IMR-90 (cell line): ENCODE measurements around the gene PRDM10. TPM values are rescaled to one million over a fixed set of nuclear protein-coding genes. Genes with fewer than 3 reads are reported as not detected.

ENCODE experiments used
- ATAC-seq: fragments of 200-7000 bp; cut with Tn5 transposase; 2 replicates; pipeline ENCODE4 v1.9.1; 2020; ENCODE audit warnings: low read depth, mild to moderate bottlenecking, moderate library complexity
- BruUV-seq: library from RNA; stranded (reverse); fragments of 400-500 nt; replicated peaks from 2 replicates; lab custom pipeline; 2021; lab: Mats Ljungman, UMichigan
- CTCF ChIA-PET: fragments of 300-600 bp; formaldehyde crosslinking; extraction: SDS; loops from one replicate; lab custom pipeline; 2021; ENCODE audit warnings: antibody characterized with exemption; lab: Yijun Ruan, JAX
- POLR2A ChIA-PET: fragments of 300-600 bp; sonication (Branson Sonifier 250); formaldehyde crosslinking; loops from one replicate; lab custom pipeline; 2022; ENCODE audit warnings: antibody characterized with exemption; ENCODE audit not compliant: unreplicated experiment; lab: Charles Lee
- DNase-seq: peaks from one replicate; pipeline ENCODE4 v3.0.0; 2013
- H2AFZ ChIP-seq: replicated peaks from 2 replicates; pipeline ENCODE3; 2013; ENCODE audit warnings: low read length, mild to moderate bottlenecking; ENCODE audit not compliant: poor library complexity
- H2AK5ac ChIP-seq: 2 replicates; pipeline ENCODE4 v1.6.1; 2013; ENCODE audit warnings: low read depth, low read length, inconsistent platforms
- H2AK9ac ChIP-seq: replicated peaks from 2 replicates; pipeline ENCODE3; 2013; ENCODE audit warnings: mild to moderate bottlenecking, low read depth, low read length, moderate library complexity; ENCODE audit not compliant: poor library complexity
- H2BK120ac ChIP-seq: 2 replicates; pipeline ENCODE4 v1.6.1; 2013; ENCODE audit warnings: low read depth, low read length, inconsistent platforms
- H2BK15ac ChIP-seq: 3 replicates; pipeline ENCODE4 v1.6.1; 2013; ENCODE audit warnings: low read depth, low read length, inconsistent platforms
- H2BK20ac ChIP-seq: 2 replicates; pipeline ENCODE4 v1.6.1; 2013; ENCODE audit warnings: low read depth, mild to moderate bottlenecking, inconsistent platforms, low read length, moderate library complexity
- H2BK5ac ChIP-seq: 2 replicates; pipeline ENCODE4 v1.6.1; 2013; ENCODE audit warnings: mild to moderate bottlenecking, low read depth, low read length, inconsistent platforms; ENCODE audit not compliant: poor library complexity, severe bottlenecking
- H3K14ac ChIP-seq: replicated peaks from 2 replicates; pipeline ENCODE4 v1.6.1; 2013; ENCODE audit warnings: low read depth, low read length, inconsistent platforms
- H3K18ac ChIP-seq: 2 replicates; pipeline ENCODE4 v1.6.1; 2013; ENCODE audit warnings: low read depth, low read length, control low read depth
- H3K23ac ChIP-seq: 2 replicates; pipeline ENCODE4 v1.6.1; 2013; ENCODE audit warnings: low read depth, low read length, inconsistent platforms
- H3K27ac ChIP-seq: 2 replicates; pipeline ENCODE4 v1.5.1; 2013; ENCODE audit warnings: mild to moderate bottlenecking, control low read depth, low read length; ENCODE audit not compliant: insufficient read depth
- H3K27me3 ChIP-seq: 2 replicates; pipeline ENCODE4 v1.6.1; 2013; ENCODE audit warnings: low read length; ENCODE audit not compliant: control insufficient read depth, insufficient read depth
- H3K36me3 ChIP-seq: 2 replicates; pipeline ENCODE4 v1.6.1; 2013; ENCODE audit warnings: low read length, mixed read lengths; ENCODE audit not compliant: control insufficient read depth, insufficient read depth
- H3K4ac ChIP-seq: 2 replicates; pipeline ENCODE4 v1.6.1; 2013; ENCODE audit warnings: low read depth, low read length, inconsistent platforms
- H3K4me1 ChIP-seq: 2 replicates; pipeline ENCODE4 v1.6.1; 2013; ENCODE audit warnings: low read length, mixed read lengths; ENCODE audit not compliant: control insufficient read depth, insufficient read depth
- H3K4me2 ChIP-seq: 2 replicates; pipeline ENCODE4 v1.6.1; 2013; ENCODE audit warnings: low read depth, mild to moderate bottlenecking, control low read depth, low read length, moderate library complexity
- H3K4me3 ChIP-seq: 2 replicates; pipeline ENCODE4 v1.5.1; 2013; ENCODE audit warnings: low read depth, mild to moderate bottlenecking, control low read depth, low read length, moderate library complexity; ENCODE audit not compliant: insufficient read depth
- H3K56ac ChIP-seq: 2 replicates; pipeline ENCODE4 v1.6.1; 2013; ENCODE audit warnings: low read length, inconsistent platforms; ENCODE audit not compliant: insufficient read depth; ENCODE audit errors: extremely low read depth
- H3K79me1 ChIP-seq, 2 experiments: 2 replicates each; pipeline ENCODE4 v1.6.1; 2013; ENCODE audit warnings: low read length in 2 of 2, inconsistent platforms in 1 of 2, low read depth in 1 of 2
- H3K9ac ChIP-seq: 2 replicates; pipeline ENCODE4 v1.6.1; 2013; ENCODE audit warnings: low read depth, low read length, control low read depth
- H3K9me1 ChIP-seq: 2 replicates; pipeline ENCODE4 v1.6.1; 2013; ENCODE audit warnings: low read length, inconsistent platforms; ENCODE audit not compliant: insufficient read depth
- H3K9me3 ChIP-seq: 2 replicates; pipeline ENCODE4 v1.6.1; 2013; ENCODE audit warnings: low read length; ENCODE audit not compliant: control insufficient read depth, insufficient read depth
- H4K20me1 ChIP-seq: 2 replicates; pipeline ENCODE4 v1.6.1; 2013; ENCODE audit warnings: low read length, inconsistent platforms; ENCODE audit not compliant: insufficient read depth
- H4K5ac ChIP-seq: 2 replicates; pipeline ENCODE4 v1.6.1; 2013; ENCODE audit warnings: mild to moderate bottlenecking, low read depth, low read length, control low read depth
- H4K8ac ChIP-seq, 2 experiments: 2 replicates each; pipeline ENCODE4 v1.6.1; 2013; ENCODE audit warnings: low read depth in 2 of 2, low read length in 2 of 2, control low read depth in 1 of 2, inconsistent platforms in 1 of 2
- H4K91ac ChIP-seq: 2 replicates; pipeline ENCODE4 v1.6.1; 2013; ENCODE audit warnings: low read depth, low read length, inconsistent platforms; ENCODE audit not compliant: insufficient read depth
- BHLHE40 ChIP-seq: fragments of 150-350 bp; IDR thresholded peaks from 2 replicates; pipeline ENCODE4 v1.6.1; 2016; ENCODE audit warnings: mild to moderate bottlenecking, low read depth, low read length
- CEBPB ChIP-seq: IDR thresholded peaks from 2 replicates; pipeline ENCODE4 v1.6.1; 2012; ENCODE audit warnings: low read depth, low read length, improper control_type of control experiment
- CHD1 ChIP-seq: IDR thresholded peaks from 2 replicates; pipeline ENCODE4 v1.6.1; 2012; ENCODE audit warnings: low read depth, low read length, improper control_type of control experiment
- CTCF ChIP-seq: conservative IDR thresholded peaks from 2 replicates; pipeline ENCODE4 v1.5.1; 2012; ENCODE audit warnings: mild to moderate bottlenecking, low read depth, low read length, improper control_type of control experiment
- ELK1 ChIP-seq: fragments of 150-350 bp; IDR thresholded peaks from 2 replicates; pipeline ENCODE4 v1.6.1; 2016; ENCODE audit warnings: low read depth, mild to moderate bottlenecking, low read length, moderate library complexity, borderline replicate concordance
- MAFK ChIP-seq: IDR thresholded peaks from 2 replicates; pipeline ENCODE4 v1.6.1; 2012; ENCODE audit warnings: low read depth, low read length, improper control_type of control experiment
- MAZ ChIP-seq: IDR thresholded peaks from 2 replicates; pipeline ENCODE4 v1.6.1; 2012; ENCODE audit warnings: low read depth, mild to moderate bottlenecking, low read length, improper control_type of control experiment, moderate library complexity, borderline replicate concordance
- RAD21 ChIP-seq: IDR thresholded peaks from 2 replicates; pipeline ENCODE4 v1.6.1; 2012; ENCODE audit warnings: low read length, improper control_type of control experiment
- RCOR1 ChIP-seq: IDR thresholded peaks from 2 replicates; pipeline ENCODE4 v1.6.1; 2012; ENCODE audit warnings: mild to moderate bottlenecking, low read length, improper control_type of control experiment; ENCODE audit not compliant: insufficient replicate concordance
- RFX5 ChIP-seq: IDR thresholded peaks from 2 replicates; pipeline ENCODE4 v1.8.0; 2012; ENCODE audit warnings: low read depth, mild to moderate bottlenecking, low read length, moderate library complexity
- WGBS, 2 experiments: methylation state at CpG; one replicate each; pipeline versions ENCODE4 v1.1.5 to v1.1.7; 2013; ENCODE audit warnings: missing lambda C conversion rate in 2 of 2; ENCODE audit not compliant: insufficient read length in 1 of 2; ENCODE audit errors: extremely low coverage in 2 of 2; 5-methylcytosine and 5-hydroxymethylcytosine counted together
- dilution Hi-C: fragments of 300-500 bp; cut with HindIII; formaldehyde crosslinking; loops from one replicate; pipeline ENCODE4 v1.14.3; 2018; ENCODE audit warnings: low sequenced_read_pairs; ENCODE audit not compliant: unreplicated experiment
- in situ Hi-C: fragments of 300-500 bp; cut with MboI; formaldehyde crosslinking; loops from 3 replicates; pipeline ENCODE4 v1.14.3; 2019; ENCODE audit warnings: low sequenced_read_pairs, inconsistent platforms, mixed read lengths
- intact Hi-C: fragments of 100-400 bp; cut with micrococcal nuclease; formaldehyde crosslinking; loops from 2 replicates; pipeline ENCODE4 v1.10.0; 2022
- polyA plus RNA-seq, 3 experiments: library from polyadenylated mRNA; depleted of rRNA; stranded (reverse); fragments of >200 nt; gene quantifications; 2 replicates each; pipeline ENCODE4 v1.2.3, GENCODE V29; 2012; ENCODE audit warnings: low replicate concordance in 1 of 3
- total RNA-seq: library from RNA; depleted of rRNA; stranded (reverse); fragments of >200 nt; gene quantifications from 2 replicates; pipeline ENCODE4 v1.2.3, GENCODE V29; 2012

The PRDM10 gene
- total and polyA plus RNA-seq, 2 of the 4 experiments (the other 2 are of a cell fraction): 3.1 to 6.5 TPM

GRCh38 chr11:130037058-130037457 is 34.4 kb upstream of the PRDM10 start:
- no peak overlapping the region for H3K14ac ChIP-seq
- H3K36me3 ChIP-seq: no peaks in the 10 kb centered on the region
- no peaks in the 10 kb centered on the region for H3K9me3 ChIP-seq
- H4K8ac ChIP-seq: no peak overlapping the region
- no peak overlapping the region for H3K9ac ChIP-seq
- 60% methylated on average over 1 of the region's 3 CpGs; no CpG with 5 or more reads in 1 of the 2 experiments for WGBS, 2 experiments
- CTCF ChIA-PET: no interaction called here
- H2BK5ac ChIP-seq: no peak overlapping the region
- intact Hi-C loops (no loop called here), dilution Hi-C loops (no loop called here), in situ Hi-C loops (no loop called here)
- no peak overlapping the region for H3K4me2 ChIP-seq
- no peak overlapping the region for H3K56ac ChIP-seq
- no peak overlapping the region for H2BK120ac ChIP-seq
- H2AK9ac ChIP-seq: peak overlapping the region; percentile 42
- H3K4me1 ChIP-seq: no peaks in the 10 kb centered on the region
- H3K27ac ChIP-seq: no peak overlapping the region
- no TSS peak for BruUV-seq
- H3K23ac ChIP-seq: no peak overlapping the region
- DNase-seq (peak; percentile 69), ATAC-seq (peak; percentile 61)
- no peak overlapping the region for H4K91ac ChIP-seq
- H2AK5ac ChIP-seq: no peak overlapping the region
- TF ChIP-seq CTCF (no peak), BHLHE40 (no peak), RAD21 (no peak), CEBPB (no peak), RCOR1 (no peak), MAZ (no peak), RFX5 (peak; percentile 82), ELK1 (no peak), MAFK (peak; percentile 48; the same call in 1 of the 2 replicates), CHD1 (no peak)
- H3K18ac ChIP-seq: no peak overlapping the region
- POLR2A ChIA-PET: no interaction called here
- H3K4me3 ChIP-seq: no peak overlapping the region
- H2BK20ac ChIP-seq: no peak overlapping the region
- no peaks in the 10 kb centered on the region for H3K27me3 ChIP-seq
- no peaks in the 10 kb centered on the region for H3K9me1 ChIP-seq
- no peak overlapping the region for H3K4ac ChIP-seq
- H3K79me1 ChIP-seq: no peaks in the 10 kb centered on the region
- H4K20me1 ChIP-seq: no peaks in the 10 kb centered on the region
- H2BK15ac ChIP-seq: no peak overlapping the region
- H4K5ac ChIP-seq: no peak overlapping the region
- no peak overlapping the region for H2AFZ ChIP-seq
